OCI-LY7 (cell line): ENCODE data around the gene HRCT1.

Experiments used
- EZH2phosphoT487 ChIP-seq: fragments of 200-600 bp; sonication (generic); IDR thresholded peaks from 2 replicates; pipeline ENCODE4 v1.6.1; 2018; ENCODE audit warnings: low read depth, borderline replicate concordance, mild to moderate bottlenecking, mixed run types, antibody characterized with exemption, low read length, moderate library complexity, mixed read lengths
- TF ChIP-seq, protein P1 (sequence below): fragments of 200-600 bp; sonication (generic); conservative IDR thresholded peaks from 2 replicates; pipeline ENCODE4 v1.5.1; 2014; ENCODE audit warnings: mild to moderate bottlenecking, antibody characterized with exemption, low read length, moderate library complexity, mixed read lengths

DNA sequence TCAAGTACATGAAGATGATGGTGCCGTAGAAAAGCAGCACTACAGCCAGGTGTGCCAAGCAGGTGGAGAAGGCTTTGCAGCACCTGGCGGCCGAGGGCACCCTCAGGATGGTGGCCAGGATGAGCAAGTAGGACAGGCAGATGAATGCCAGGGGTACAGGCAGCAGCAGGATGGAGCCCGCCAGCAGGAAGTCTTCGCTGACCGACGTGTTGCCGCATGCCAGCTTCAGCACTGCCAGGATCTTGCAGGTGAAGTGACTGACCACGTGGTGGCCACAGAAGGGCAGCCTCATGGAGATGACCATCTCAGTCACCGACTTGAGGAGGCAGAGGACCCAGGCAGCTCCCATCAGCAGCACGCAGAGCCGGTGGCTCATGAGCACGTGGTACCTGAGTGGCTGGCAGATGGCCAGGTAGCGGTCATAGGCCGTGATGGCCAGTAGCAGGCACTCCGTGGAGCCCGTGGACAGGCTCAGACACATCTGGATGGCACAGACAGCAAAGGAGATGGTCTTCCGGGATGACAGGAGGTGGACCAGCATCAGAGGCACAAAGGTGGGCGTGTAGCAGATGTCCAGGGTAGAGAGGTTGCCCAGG lies 36.3 kb upstream of the HRCT1 start:
- TF ChIP-seq, protein P1, sequence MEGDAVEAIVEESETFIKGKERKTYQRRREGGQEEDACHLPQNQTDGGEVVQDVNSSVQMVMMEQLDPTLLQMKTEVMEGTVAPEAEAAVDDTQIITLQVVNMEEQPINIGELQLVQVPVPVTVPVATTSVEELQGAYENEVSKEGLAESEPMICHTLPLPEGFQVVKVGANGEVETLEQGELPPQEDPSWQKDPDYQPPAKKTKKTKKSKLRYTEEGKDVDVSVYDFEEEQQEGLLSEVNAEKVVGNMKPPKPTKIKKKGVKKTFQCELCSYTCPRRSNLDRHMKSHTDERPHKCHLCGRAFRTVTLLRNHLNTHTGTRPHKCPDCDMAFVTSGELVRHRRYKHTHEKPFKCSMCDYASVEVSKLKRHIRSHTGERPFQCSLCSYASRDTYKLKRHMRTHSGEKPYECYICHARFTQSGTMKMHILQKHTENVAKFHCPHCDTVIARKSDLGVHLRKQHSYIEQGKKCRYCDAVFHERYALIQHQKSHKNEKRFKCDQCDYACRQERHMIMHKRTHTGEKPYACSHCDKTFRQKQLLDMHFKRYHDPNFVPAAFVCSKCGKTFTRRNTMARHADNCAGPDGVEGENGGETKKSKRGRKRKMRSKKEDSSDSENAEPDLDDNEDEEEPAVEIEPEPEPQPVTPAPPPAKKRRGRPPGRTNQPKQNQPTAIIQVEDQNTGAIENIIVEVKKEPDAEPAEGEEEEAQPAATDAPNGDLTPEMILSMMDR = no peak
- TF ChIP-seq EZH2phosphoT487 = no peak
